ENCODE data around the gene HSPA1L. TPM values are rescaled to one million over a fixed set of nuclear protein-coding genes. Genes with fewer than 3 reads are reported as not detected.
"Not testable (repeated sequence)": the region's sequence is repeated elsewhere in the genome, so short reads cannot be mapped to it uniquely, and the experiment has no call there.

The HSPA1L gene
- total RNA-seq, 1 donor from 2014 or later: 2.5 TPM

DNA sequence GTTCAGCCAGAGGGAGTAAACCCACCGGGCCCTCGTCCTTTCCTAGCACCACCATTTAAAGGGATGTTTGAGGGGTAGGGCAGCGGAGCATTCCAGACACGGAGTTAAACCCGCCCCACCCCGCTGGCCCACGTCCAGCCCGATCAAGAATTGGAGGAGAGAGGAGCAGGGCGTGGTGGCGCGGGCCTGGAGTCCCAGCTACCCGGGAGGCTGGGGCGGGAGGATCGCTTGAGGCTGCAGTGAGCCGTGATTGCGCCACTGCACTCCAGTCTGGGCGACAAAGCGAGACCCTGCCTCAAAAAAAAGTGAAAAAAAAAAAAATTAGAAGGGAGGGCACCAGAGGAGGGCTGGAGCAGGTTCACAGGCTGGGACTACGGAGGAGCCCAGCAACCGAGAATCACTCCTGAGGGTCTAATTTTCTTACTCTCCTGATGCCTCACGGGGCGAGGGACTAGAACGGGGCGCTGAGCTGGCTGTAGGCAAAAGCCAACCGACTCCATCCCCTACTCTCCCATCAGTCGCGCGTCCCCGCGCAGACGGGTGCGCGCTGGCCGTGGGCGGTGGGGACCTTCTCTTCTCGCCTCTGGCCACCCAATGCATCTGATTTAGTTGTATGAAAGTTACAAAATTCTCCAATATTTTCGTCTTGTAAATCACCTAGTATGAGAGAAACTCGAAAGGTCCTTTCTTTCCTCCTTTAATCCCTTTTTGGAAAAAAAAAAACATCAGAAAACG, 6.4 kb upstream of the HSPA1L start:
- peaks cover 13% of the 10 kb centered on the region for H3K9me3 Mint-ChIP-seq (ENCODE audit: unreplicated experiment)
- H3K4me3 Mint-ChIP-seq (ENCODE audit: unreplicated experiment): peak overlapping the region; percentile 95
- peaks cover 3% of the 10 kb centered on the region for H3K4me1 Mint-ChIP-seq (ENCODE audit: low read depth, unreplicated experiment)
- H3K27ac Mint-ChIP-seq (ENCODE audit: unreplicated experiment): peak overlapping the region; percentile 89
- TF ChIP-seq CTCF (IDR thresholded peaks at IDR 0.05; ENCODE audit: partially characterized antibody, unreplicated experiment): no peak
- peaks cover 6% of the 10 kb centered on the region for H3K27me3 Mint-ChIP-seq (ENCODE audit: unreplicated experiment)
- peaks cover 4% of the 10 kb centered on the region for H3K36me3 Mint-ChIP-seq (ENCODE audit: unreplicated experiment)
- peak; percentile 68 for DNase-seq

- peaks cover 12% of the 10 kb centered on the region for H3K9me3 Mint-ChIP-seq (ENCODE audit: unreplicated experiment)
- not testable (repeated sequence) for H3K4me3 Mint-ChIP-seq (ENCODE audit: unreplicated experiment); H3K27me3 Mint-ChIP-seq (ENCODE audit: unreplicated experiment); H3K4me1 Mint-ChIP-seq (ENCODE audit: low read depth, unreplicated experiment); DNase-seq; H3K36me3 Mint-ChIP-seq (ENCODE audit: unreplicated experiment); H3K27ac Mint-ChIP-seq (ENCODE audit: unreplicated experiment)
Measured at GRCh38 chr6:31820399-31820798, 5.3 kb upstream of the HSPA1L start.

- Mint-ChIP-seq H3K27ac (ENCODE audit: unreplicated experiment) (no peak overlapping the region), H3K4me1 (ENCODE audit: low read depth, unreplicated experiment) (peaks cover 3% of the 10 kb centered on the region), H3K4me3 (ENCODE audit: unreplicated experiment) (peak overlapping the region; percentile 67), H3K9me3 (ENCODE audit: unreplicated experiment) (peaks cover 12% of the 10 kb centered on the region), H3K27me3 (ENCODE audit: unreplicated experiment) (peaks cover 9% of the 10 kb centered on the region), H3K36me3 (ENCODE audit: unreplicated experiment) (peaks cover 4% of the 10 kb centered on the region)
- no peak for TF ChIP-seq CTCF (IDR thresholded peaks at IDR 0.05; ENCODE audit: partially characterized antibody, unreplicated experiment)
- DNase-seq: no peak
Measured at GRCh38 chr6:31819871-31820299, 4.8 kb upstream of the HSPA1L start.

- DNase-seq; H3K27me3 Mint-ChIP-seq (ENCODE audit: unreplicated experiment); H3K4me1 Mint-ChIP-seq (ENCODE audit: low read depth, unreplicated experiment); H3K36me3 Mint-ChIP-seq (ENCODE audit: unreplicated experiment): not testable (repeated sequence)
- Mint-ChIP-seq H3K9me3 (ENCODE audit: unreplicated experiment) (peaks cover 12% of the 10 kb centered on the region), H3K4me3 (ENCODE audit: unreplicated experiment) (peak overlapping the region; percentile 77), H3K27ac (ENCODE audit: unreplicated experiment) (peak overlapping the region; percentile 4)
Measured at GRCh38 chr6:31817929-31818511, 2.9 kb upstream of the HSPA1L start.

DNA sequence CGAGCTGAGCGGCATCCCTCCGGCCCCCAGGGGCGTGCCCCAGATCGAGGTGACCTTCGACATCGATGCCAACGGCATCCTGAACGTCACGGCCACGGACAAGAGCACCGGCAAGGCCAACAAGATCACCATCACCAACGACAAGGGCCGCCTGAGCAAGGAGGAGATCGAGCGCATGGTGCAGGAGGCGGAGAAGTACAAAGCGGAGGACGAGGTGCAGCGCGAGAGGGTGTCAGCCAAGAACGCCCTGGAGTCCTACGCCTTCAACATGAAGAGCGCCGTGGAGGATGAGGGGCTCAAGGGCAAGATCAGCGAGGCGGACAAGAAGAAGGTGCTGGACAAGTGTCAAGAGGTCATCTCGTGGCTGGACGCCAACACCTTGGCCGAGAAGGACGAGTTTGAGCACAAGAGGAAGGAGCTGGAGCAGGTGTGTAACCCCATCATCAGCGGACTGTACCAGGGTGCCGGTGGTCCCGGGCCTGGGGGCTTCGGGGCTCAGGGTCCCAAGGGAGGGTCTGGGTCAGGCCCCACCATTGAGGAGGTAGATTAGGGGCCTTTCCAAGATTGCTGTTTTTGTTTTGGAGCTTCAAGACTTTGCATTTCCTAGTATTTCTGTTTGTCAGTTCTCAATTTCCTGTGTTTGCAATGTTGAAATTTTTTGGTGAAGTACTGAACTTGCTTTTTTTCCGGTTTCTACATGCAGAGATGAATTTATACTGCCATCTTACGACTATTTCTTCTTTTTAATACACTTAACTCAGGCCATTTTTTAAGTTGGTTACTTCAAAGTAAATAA, 2.2 kb upstream of the HSPA1L start:
- Mint-ChIP-seq H3K27ac (ENCODE audit: unreplicated experiment) (peak overlapping the region; percentile 4), H3K4me3 (ENCODE audit: unreplicated experiment) (peak overlapping the region; percentile 77), H3K9me3 (ENCODE audit: unreplicated experiment) (peaks cover 12% of the 10 kb centered on the region)
- DNase-seq; H3K4me1 Mint-ChIP-seq (ENCODE audit: low read depth, unreplicated experiment); H3K27me3 Mint-ChIP-seq (ENCODE audit: unreplicated experiment); H3K36me3 Mint-ChIP-seq (ENCODE audit: unreplicated experiment): not testable (repeated sequence)

- no peak for TF ChIP-seq CTCF (IDR thresholded peaks at IDR 0.05; ENCODE audit: partially characterized antibody, unreplicated experiment)
- Mint-ChIP-seq H3K9me3 (ENCODE audit: unreplicated experiment) (peaks cover 10% of the 10 kb centered on the region), H3K27ac (ENCODE audit: unreplicated experiment) (peak overlapping the region; percentile 89), H3K4me3 (ENCODE audit: unreplicated experiment) (peak overlapping the region; percentile 90), H3K36me3 (ENCODE audit: unreplicated experiment) (peaks cover 4% of the 10 kb centered on the region), H3K4me1 (ENCODE audit: low read depth, unreplicated experiment) (peaks cover 8% of the 10 kb centered on the region), H3K27me3 (ENCODE audit: unreplicated experiment) (peaks cover 4% of the 10 kb centered on the region)
- DNase-seq: peak; percentile 69
Measured at GRCh38 chr6:31814677-31815024, 432 bp downstream of the HSPA1L start.

Measured in glutamatergic neuron (in vitro differentiated cells).